ENCODE results near the gene PBRM1.

DNA sequence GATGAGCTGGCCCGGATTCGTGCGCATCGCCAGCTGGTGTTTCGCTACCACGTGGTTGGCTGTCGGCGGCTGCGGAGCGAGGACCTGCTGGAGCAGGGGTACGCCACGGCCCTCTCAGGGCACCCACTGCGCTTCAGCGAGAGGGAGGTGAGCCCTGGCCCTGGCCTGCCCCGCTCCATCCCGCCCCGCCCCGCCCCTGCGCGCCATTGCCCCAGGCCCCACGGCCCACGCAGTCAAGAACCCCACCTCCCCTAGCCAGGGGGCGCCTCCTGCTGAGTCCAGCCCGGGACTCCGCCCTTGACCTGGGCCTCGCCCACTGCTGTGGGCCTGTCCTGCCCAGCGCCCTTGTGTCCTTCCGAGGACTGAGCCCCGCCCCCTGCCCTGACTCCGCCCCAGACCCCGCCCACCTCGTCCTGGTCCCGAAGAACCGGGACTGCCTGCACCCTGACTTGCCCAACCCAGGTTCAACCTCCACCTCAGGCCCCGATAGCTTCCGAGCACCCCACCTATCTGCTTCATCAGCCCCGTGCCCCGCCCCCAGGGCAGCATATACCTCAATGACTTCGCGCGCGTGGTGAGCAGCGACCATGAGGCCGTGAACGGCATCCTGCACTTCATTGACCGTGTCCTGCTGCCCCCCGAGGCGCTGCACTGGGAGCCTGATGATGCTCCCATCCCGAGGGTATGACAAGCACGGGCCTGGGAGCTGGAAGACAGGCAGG, 166.8 kb downstream of the PBRM1 start:
- no peak for TF ChIP-seq EZH2 (optimal IDR thresholded peaks at IDR 0.05; ENCODE audit: low read depth, low read length)
- TF ChIP-seq, protein P1, sequence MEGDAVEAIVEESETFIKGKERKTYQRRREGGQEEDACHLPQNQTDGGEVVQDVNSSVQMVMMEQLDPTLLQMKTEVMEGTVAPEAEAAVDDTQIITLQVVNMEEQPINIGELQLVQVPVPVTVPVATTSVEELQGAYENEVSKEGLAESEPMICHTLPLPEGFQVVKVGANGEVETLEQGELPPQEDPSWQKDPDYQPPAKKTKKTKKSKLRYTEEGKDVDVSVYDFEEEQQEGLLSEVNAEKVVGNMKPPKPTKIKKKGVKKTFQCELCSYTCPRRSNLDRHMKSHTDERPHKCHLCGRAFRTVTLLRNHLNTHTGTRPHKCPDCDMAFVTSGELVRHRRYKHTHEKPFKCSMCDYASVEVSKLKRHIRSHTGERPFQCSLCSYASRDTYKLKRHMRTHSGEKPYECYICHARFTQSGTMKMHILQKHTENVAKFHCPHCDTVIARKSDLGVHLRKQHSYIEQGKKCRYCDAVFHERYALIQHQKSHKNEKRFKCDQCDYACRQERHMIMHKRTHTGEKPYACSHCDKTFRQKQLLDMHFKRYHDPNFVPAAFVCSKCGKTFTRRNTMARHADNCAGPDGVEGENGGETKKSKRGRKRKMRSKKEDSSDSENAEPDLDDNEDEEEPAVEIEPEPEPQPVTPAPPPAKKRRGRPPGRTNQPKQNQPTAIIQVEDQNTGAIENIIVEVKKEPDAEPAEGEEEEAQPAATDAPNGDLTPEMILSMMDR (IDR thresholded peaks at IDR 0.05; ENCODE audit: low read length) = no peak
